Lower leg skin (tissue), 3 donors: ENCODE data around the gene RAB7A.

Experiments
- CTCF ChIP-seq, 3 donors: fragments of 450-650 bp; IDR thresholded peaks; one replicate each; pipeline ENCODE4 v1.5.1; 2016; ENCODE audit warnings: antibody characterized with exemption in 3 of 3, mild to moderate bottlenecking in 3 of 3, moderate library complexity in 2 of 3
- POLR2A ChIP-seq, 2 donors: fragments of 450-650 bp; IDR thresholded peaks; one replicate each; pipeline ENCODE4 v1.6.1; 2016 to 2017; ENCODE audit warnings: antibody characterized with exemption in 2 of 2, mild to moderate bottlenecking in 1 of 2, moderate library complexity in 1 of 2

- TF ChIP-seq CTCF (IDR thresholded peaks at IDR 0.05) (no peak), POLR2A (IDR thresholded peaks at IDR 0.05) (no peak)
Measured at GRCh38 chr3:128803307-128803706, 77.3 kb downstream of the RAB7A start.
